GM10248 (cell line): Measurements from ENCODE around the gene PPP2R5D.

ENCODE experiments used
- CTCF ChIA-PET: fragments of 300-600 bp; sonication (Branson Sonifier 250); formaldehyde crosslinking; extraction: SDS; loops from one replicate; lab custom pipeline; 2021; ENCODE audit warnings: antibody characterized with exemption; lab: Yijun Ruan, JAX
- POLR2A ChIA-PET: fragments of 350-650 bp; sonication (Branson Sonifier 250); formaldehyde crosslinking; extraction: SDS; loops from one replicate; lab custom pipeline; 2020; ENCODE audit warnings: antibody characterized with exemption; lab: Yijun Ruan, JAX
- DNase-seq: peaks from one replicate; pipeline ENCODE4 v3.0.0; 2012; ENCODE audit errors: extremely low spot score
- CTCF ChIP-seq: IDR thresholded peaks from 2 replicates; pipeline ENCODE4 v1.5.1; 2012; ENCODE audit warnings: mild to moderate bottlenecking, low read depth; ENCODE audit errors: extremely low read depth, missing control alignments, control extremely low read depth

Gene PPP2R5D

GRCh38 chr6:43001843-43002242 is 17.5 kb downstream of the PPP2R5D start:
- ChIA-PET POLR2A (interaction anchor here (0.6 to 0.7 kb wide), 2 partner anchors 18 to 345 kb away, joined by 3 to 5 read pairs; partner anchors contain the start of gene PPP2R5D), CTCF (interaction anchor here (0.7 to 1.4 kb wide), 4 partner anchors 11 to 227 kb away, joined by 3 read pairs; partner anchors contain the start of genes DNPH1 and PEX6)
- TF ChIP-seq CTCF = no peak
- no peak for DNase-seq

GRCh38 chr6:43005844-43006243 is 21.5 kb downstream of the PPP2R5D start:
- POLR2A ChIA-PET = no interaction called here
- no peak for DNase-seq
- CTCF ChIA-PET = interaction anchor here (1.0 to 2.6 kb wide), 2 partner anchors 18 to 138 kb away, joined by 3 to 11 read pairs; no protein-coding TSS in a partner anchor
- no peak for TF ChIP-seq CTCF

- TF ChIP-seq CTCF = no peak
- POLR2A ChIA-PET = interaction anchor here (0.5 kb wide), 1 partner anchor 1111 kb away, joined by 5 read pairs; the partner anchor contains the start of gene USP49
- CTCF ChIA-PET = interaction anchor here (2.6 kb wide), 1 partner anchor 138 kb away, joined by 11 read pairs; no protein-coding TSS in a partner anchor
- DNase-seq = no peak
These were observed 21.9 kb downstream of the PPP2R5D start for GRCh38 chr6:43006251-43006650.

- POLR2A ChIA-PET = interaction anchor here (0.5 kb wide), 1 partner anchor 1112 kb away, joined by 5 read pairs; the partner anchor contains the start of gene USP49
- CTCF ChIA-PET = interaction anchor here (1.8 to 2.6 kb wide), 2 partner anchors 54 to 137 kb away, joined by 5 to 11 read pairs; no protein-coding TSS in a partner anchor
- DNase-seq = no peak
- no peak for TF ChIP-seq CTCF
These were observed 22.8 kb downstream of the PPP2R5D start for GRCh38 chr6:43007126-43007525.

- ChIA-PET CTCF (interaction anchor here (1.0 to 2.0 kb wide), 4 partner anchors 10 to 135 kb away, joined by 3 to 8 read pairs (median 6); no protein-coding TSS in a partner anchor), POLR2A (no interaction called here)
- peak; percentile 32 for DNase-seq
- TF ChIP-seq CTCF = peak; percentile 46
These were observed 24.8 kb downstream of the PPP2R5D start for GRCh38 chr6:43009124-43009523.

- DNase-seq = no peak
- TF ChIP-seq CTCF = no peak
- CTCF ChIA-PET = interaction anchor here (1.2 to 1.8 kb wide), 4 partner anchors 11 to 48 kb away, joined by 3 to 6 read pairs (median 4); partner anchors contain the start of genes KLC4, MRPL2 and RRP36
- POLR2A ChIA-PET = no interaction called here
These were observed 26.8 kb downstream of the PPP2R5D start for GRCh38 chr6:43011207-43011606.
